WERI-Rb-1 (cell line): Measurements from ENCODE around the gene DOCK8.

Experiments used
- DNase-seq: peaks from one replicate; pipeline ENCODE4 v3.0.0-alpha.2; 2020
- H3K27ac ChIP-seq: fragments of 250-450 bp; sonication (Bioruptor Pico); 2 replicates; pipeline ENCODE4 v1.5.1; 2020; ENCODE audit warnings: mild to moderate bottlenecking, moderate library complexity
- H3K27me3 ChIP-seq: fragments of 250-450 bp; sonication (Bioruptor Pico); 2 replicates; pipeline ENCODE4 v1.5.1; 2021; ENCODE audit warnings: mild to moderate bottlenecking, low read depth, moderate library complexity; ENCODE audit not compliant: insufficient read depth, severe bottlenecking
- H3K36me3 ChIP-seq: fragments of 250-450 bp; sonication (Bioruptor Pico); 2 replicates; pipeline ENCODE4 v1.5.1; 2020; ENCODE audit warnings: mild to moderate bottlenecking, moderate library complexity
- H3K4me3 ChIP-seq: 2 replicates; pipeline ENCODE4 v1.5.1; 2011; ENCODE audit warnings: low read depth, mild to moderate bottlenecking, control low read depth, low read length
- H3K9me3 ChIP-seq: fragments of 250-450 bp; sonication (Bioruptor Pico); 2 replicates; pipeline ENCODE4 v1.5.1; 2021; ENCODE audit warnings: mild to moderate bottlenecking, moderate library complexity; ENCODE audit not compliant: severe bottlenecking
- TF ChIP-seq, protein P1 (sequence below): IDR thresholded peaks from 2 replicates; pipeline ENCODE4 v1.5.1; 2011; ENCODE audit warnings: low read depth, mild to moderate bottlenecking, control low read depth, inconsistent platforms, low read length

The DOCK8 gene

DNA sequence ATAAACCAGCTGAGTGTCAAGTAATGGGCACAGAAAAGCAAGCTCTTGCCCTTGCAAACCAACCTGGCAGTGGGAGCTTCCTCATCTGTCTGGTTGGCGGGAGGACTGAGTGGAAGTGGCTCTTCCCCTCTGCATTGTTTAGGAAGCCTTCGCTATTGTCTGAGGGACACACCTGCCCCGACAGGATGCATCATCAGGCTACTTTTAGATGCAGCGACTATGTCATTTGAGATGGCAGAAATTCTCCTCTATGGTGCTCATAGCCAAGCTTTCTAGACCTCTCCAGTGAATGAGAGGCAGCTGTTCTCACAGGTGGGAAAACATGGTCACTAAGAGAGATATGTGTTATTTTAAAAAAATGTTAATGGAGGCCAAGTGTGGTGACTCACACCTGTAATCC is 104.0 kb downstream of the DOCK8 start:
- Histone ChIP-seq H3K36me3 (no peaks in the 10 kb centered on the region), H3K27ac (no peak overlapping the region), H3K4me3 (no peak overlapping the region), H3K9me3 (peaks cover 2% of the 10 kb centered on the region), H3K27me3 (no peaks in the 10 kb centered on the region)
- TF ChIP-seq, protein P1, sequence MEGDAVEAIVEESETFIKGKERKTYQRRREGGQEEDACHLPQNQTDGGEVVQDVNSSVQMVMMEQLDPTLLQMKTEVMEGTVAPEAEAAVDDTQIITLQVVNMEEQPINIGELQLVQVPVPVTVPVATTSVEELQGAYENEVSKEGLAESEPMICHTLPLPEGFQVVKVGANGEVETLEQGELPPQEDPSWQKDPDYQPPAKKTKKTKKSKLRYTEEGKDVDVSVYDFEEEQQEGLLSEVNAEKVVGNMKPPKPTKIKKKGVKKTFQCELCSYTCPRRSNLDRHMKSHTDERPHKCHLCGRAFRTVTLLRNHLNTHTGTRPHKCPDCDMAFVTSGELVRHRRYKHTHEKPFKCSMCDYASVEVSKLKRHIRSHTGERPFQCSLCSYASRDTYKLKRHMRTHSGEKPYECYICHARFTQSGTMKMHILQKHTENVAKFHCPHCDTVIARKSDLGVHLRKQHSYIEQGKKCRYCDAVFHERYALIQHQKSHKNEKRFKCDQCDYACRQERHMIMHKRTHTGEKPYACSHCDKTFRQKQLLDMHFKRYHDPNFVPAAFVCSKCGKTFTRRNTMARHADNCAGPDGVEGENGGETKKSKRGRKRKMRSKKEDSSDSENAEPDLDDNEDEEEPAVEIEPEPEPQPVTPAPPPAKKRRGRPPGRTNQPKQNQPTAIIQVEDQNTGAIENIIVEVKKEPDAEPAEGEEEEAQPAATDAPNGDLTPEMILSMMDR: no peak
- DNase-seq: no peak

GRCh38 chr9:324971-325370 is 110.3 kb downstream of the DOCK8 start:
- no peak overlapping the region for H3K27ac ChIP-seq
- H3K4me3 ChIP-seq: no peak overlapping the region
- DNase-seq: no peak
- H3K9me3 ChIP-seq: peaks cover 2% of the 10 kb centered on the region
- no peaks in the 10 kb centered on the region for H3K36me3 ChIP-seq
- TF ChIP-seq, protein P1: no peak
- H3K27me3 ChIP-seq: no peaks in the 10 kb centered on the region

DNA sequence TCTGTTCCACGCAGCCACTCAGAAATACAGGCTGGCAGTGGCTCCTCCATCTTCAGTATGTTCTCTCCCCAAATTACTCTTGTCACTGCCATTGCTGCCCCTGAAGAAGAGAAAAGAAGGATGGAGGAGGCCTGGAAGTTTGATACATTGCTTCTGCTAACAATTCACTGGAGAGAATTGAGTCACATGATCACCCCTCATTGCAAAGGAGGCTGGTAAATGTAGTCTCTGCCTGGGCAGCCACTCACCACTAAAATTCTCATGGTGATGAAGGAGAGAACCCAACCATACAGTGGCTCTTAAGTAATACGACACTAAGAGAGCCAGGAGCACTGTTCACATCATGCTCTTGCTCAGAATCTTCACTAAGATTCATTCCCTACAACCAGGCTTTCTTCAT is 112.0 kb downstream of the DOCK8 start:
- TF ChIP-seq, protein P1: no peak
- Histone ChIP-seq H3K9me3 (peaks cover 2% of the 10 kb centered on the region), H3K4me3 (no peak overlapping the region), H3K27ac (no peak overlapping the region), H3K36me3 (no peaks in the 10 kb centered on the region), H3K27me3 (no peaks in the 10 kb centered on the region)
- DNase-seq: no peak

GRCh38 chr9:328453-328852 is 113.8 kb downstream of the DOCK8 start:
- no peaks in the 10 kb centered on the region for H3K36me3 ChIP-seq
- H3K27me3 ChIP-seq: no peaks in the 10 kb centered on the region
- DNase-seq: no peak
- TF ChIP-seq, protein P1: no peak
- no peak overlapping the region for H3K4me3 ChIP-seq
- H3K27ac ChIP-seq: no peak overlapping the region
- H3K9me3 ChIP-seq: no peaks in the 10 kb centered on the region

DNA sequence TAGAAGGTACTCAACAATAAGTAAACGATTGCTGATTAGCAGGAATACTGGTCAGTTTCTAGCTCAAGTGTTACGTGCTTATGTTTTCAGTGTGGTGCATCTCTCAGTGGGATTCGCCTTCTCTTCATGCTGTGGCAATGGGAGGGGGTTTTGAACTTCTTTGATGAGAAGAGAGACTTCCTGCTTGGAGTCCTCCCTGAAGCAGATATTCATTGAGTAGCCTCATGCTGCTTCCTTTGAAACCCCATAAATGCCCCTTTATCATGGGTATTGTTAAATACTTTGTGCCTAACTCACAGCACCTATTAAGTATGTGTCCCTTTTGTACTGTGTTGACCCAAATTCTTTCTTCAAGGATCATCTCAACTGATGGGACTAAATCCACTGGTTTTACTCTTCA is 116.5 kb downstream of the DOCK8 start:
- Histone ChIP-seq H3K27me3 (no peaks in the 10 kb centered on the region), H3K36me3 (no peaks in the 10 kb centered on the region), H3K9me3 (no peaks in the 10 kb centered on the region), H3K27ac (no peak overlapping the region), H3K4me3 (no peak overlapping the region)
- TF ChIP-seq, protein P1: no peak
- no peak for DNase-seq

GRCh38 chr9:335373-335772 is 120.7 kb downstream of the DOCK8 start:
- H3K4me3 ChIP-seq: no peak overlapping the region
- TF ChIP-seq, protein P1: no peak
- H3K9me3 ChIP-seq: no peaks in the 10 kb centered on the region
- H3K27ac ChIP-seq: no peak overlapping the region
- no peaks in the 10 kb centered on the region for H3K36me3 ChIP-seq
- H3K27me3 ChIP-seq: no peaks in the 10 kb centered on the region
- DNase-seq: no peak
